BJ (cell line): ENCODE data around the gene ENTHD1. TPM values are rescaled to one million over a fixed set of nuclear protein-coding genes. Genes with fewer than 3 reads are reported as not detected.

ENCODE experiments used
- CTCF ChIA-PET: fragments of 350-600 bp; formaldehyde crosslinking; extraction: SDS; loops from one replicate; lab custom pipeline; 2021; ENCODE audit warnings: antibody characterized with exemption, inconsistent platforms; lab: Yijun Ruan, JAX
- POLR2A ChIA-PET: fragments of 300-600 bp; sonication (Branson Sonifier 250); formaldehyde crosslinking; extraction: SDS; loops from one replicate; lab custom pipeline; 2021; ENCODE audit warnings: antibody characterized with exemption; lab: Charles Lee
- DNase-seq: peaks from one replicate; pipeline ENCODE4 v3.0.0-alpha.2; 2011; ENCODE audit warnings: low read depth
- H3K27me3 ChIP-seq: 2 replicates; pipeline ENCODE4 v1.6.0; 2011; ENCODE audit warnings: low read length; ENCODE audit not compliant: control insufficient read depth, insufficient read depth
- H3K36me3 ChIP-seq: 2 replicates; pipeline ENCODE4 v1.5.1; 2011; ENCODE audit warnings: low read length; ENCODE audit not compliant: control insufficient read depth, insufficient read depth
- H3K4me3 ChIP-seq: 2 replicates; pipeline ENCODE4 v1.5.1; 2011; ENCODE audit warnings: low read depth, mild to moderate bottlenecking, control low read depth, low read length
- CTCF ChIP-seq: IDR thresholded peaks from 2 replicates; pipeline ENCODE4 v1.5.1; 2011; ENCODE audit warnings: low read depth, mild to moderate bottlenecking, control low read depth, inconsistent platforms, low read length, moderate library complexity; ENCODE audit not compliant: insufficient read depth
- polyA plus RNA-seq: library from polyadenylated mRNA; depleted of rRNA; stranded (reverse); fragments of >200 nt; gene quantifications from 2 replicates; pipeline ENCODE4 v1.2.3, GENCODE V29; 2011

Gene ENTHD1
- polyA plus RNA-seq, 1 experiment = not detected

GRCh38 chr22:39900306-39901227 is 7.0 kb upstream of the ENTHD1 start, which contains the start of gene GRAP2:
Gene GRAP2, plus strand, starts transcription at chr22:39901084. Its CDS starts 46,023 bp downstream, at chr22:39947107.
- H3K4me3 ChIP-seq = no peak within 1 kb of the TSS
- no peaks in the 10 kb centered on the region for H3K36me3 ChIP-seq
- no peak for DNase-seq
- POLR2A ChIA-PET = no interaction called here
- CTCF ChIA-PET = no interaction called here
- no peaks in the 10 kb centered on the region; the same call in none of the 2 replicates for H3K27me3 ChIP-seq
- no peak for TF ChIP-seq CTCF

GRCh38 chr22:39898997-39899396 is 5.4 kb upstream of the ENTHD1 start:
- no peak for TF ChIP-seq CTCF
- POLR2A ChIA-PET = no interaction called here
- no peak for DNase-seq
- no peaks in the 10 kb centered on the region for H3K36me3 ChIP-seq
- CTCF ChIA-PET = interaction anchor here (0.5 to 0.6 kb wide), 2 partner anchors 7 to 79 kb away, joined by 3 read pairs; no protein-coding TSS in a partner anchor
- H3K4me3 ChIP-seq = no peak overlapping the region
- no peaks in the 10 kb centered on the region; the same call in none of the 2 replicates for H3K27me3 ChIP-seq

GRCh38 chr22:39897841-39898240 is 4.3 kb upstream of the ENTHD1 start:
- Histone ChIP-seq H3K36me3 (no peaks in the 10 kb centered on the region), H3K27me3 (peaks cover 3% of the 10 kb centered on the region), H3K4me3 (no peak overlapping the region)
- CTCF ChIA-PET = no interaction called here
- no peak for TF ChIP-seq CTCF
- POLR2A ChIA-PET = no interaction called here
- DNase-seq = no peak

- TF ChIP-seq CTCF = no peak
- Histone ChIP-seq H3K27me3 (peaks cover 3% of the 10 kb centered on the region), H3K36me3 (no peaks in the 10 kb centered on the region), H3K4me3 (no peak overlapping the region)
- POLR2A ChIA-PET = no interaction called here
- DNase-seq = no peak
- CTCF ChIA-PET = no interaction called here
Observed at GRCh38 chr22:39896313-39896996, 2.9 kb upstream of the ENTHD1 start.

- POLR2A ChIA-PET = no interaction called here
- no peak for DNase-seq
- no peak for TF ChIP-seq CTCF
- no peaks in the 10 kb centered on the region for H3K36me3 ChIP-seq
- peaks cover 3% of the 10 kb centered on the region for H3K27me3 ChIP-seq
- CTCF ChIA-PET = no interaction called here
- H3K4me3 ChIP-seq = no peak overlapping the region
Observed at GRCh38 chr22:39895682-39896081, 2.1 kb upstream of the ENTHD1 start.
